GM12801 (cell line): ENCODE measurements around the gene HEMGN.

Experiments
- CTCF ChIP-seq: IDR thresholded peaks from one replicate; pipeline ENCODE4 v1.5.1; 2011; ENCODE audit warnings: control low read depth; ENCODE audit not compliant: insufficient read length; ENCODE audit errors: extremely low read depth

HEMGN gene

GRCh38 chr9:97941323-97941722 lies 3.4 kb upstream of the HEMGN start:
- TF ChIP-seq CTCF, result no peak

GRCh38 chr9:97940741-97941140 lies 2.8 kb upstream of the HEMGN start:
- no peak for TF ChIP-seq CTCF

- no peak for TF ChIP-seq CTCF
Observed at GRCh38 chr9:97940233-97940632, 2.3 kb upstream of the HEMGN start.

- TF ChIP-seq CTCF, result no peak
Observed at GRCh38 chr9:97936998-97937397, 974 bp downstream of the HEMGN start.

- no peak for TF ChIP-seq CTCF
Observed at GRCh38 chr9:97935276-97935675, 2.7 kb downstream of the HEMGN start.

GRCh38 chr9:97934321-97935115 lies 3.5 kb downstream of the HEMGN start:
- no peak for TF ChIP-seq CTCF

GRCh38 chr9:97933297-97933998 lies 4.5 kb downstream of the HEMGN start:
- no peak for TF ChIP-seq CTCF
